ENCODE data around the gene WSCD1.

GRCh38 chr17:6140728-6141330, 70.7 kb downstream of the WSCD1 start:
- TF ChIP-seq, protein P1, sequence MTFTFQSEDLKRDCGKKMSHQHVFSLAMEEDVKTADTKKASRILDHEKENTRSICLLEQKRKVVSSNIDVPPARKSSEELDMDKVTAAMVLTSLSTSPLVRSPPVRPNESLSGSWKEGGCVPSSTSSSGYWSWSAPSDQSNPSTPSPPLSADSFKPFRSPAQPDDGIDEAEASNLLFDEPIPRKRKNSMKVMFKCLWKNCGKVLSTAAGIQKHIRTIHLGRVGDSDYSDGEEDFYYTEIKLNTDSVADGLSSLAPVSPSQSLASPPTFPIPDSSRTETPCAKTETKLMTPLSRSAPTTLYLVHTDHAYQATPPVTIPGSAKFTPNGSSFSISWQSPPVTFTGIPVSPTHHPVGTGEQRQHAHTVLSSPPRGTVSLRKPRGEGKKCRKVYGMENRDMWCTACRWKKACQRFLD (tag by site-specific recombination; IDR thresholded peaks at IDR 0.05): no peak
- TF ChIP-seq, protein P2, sequence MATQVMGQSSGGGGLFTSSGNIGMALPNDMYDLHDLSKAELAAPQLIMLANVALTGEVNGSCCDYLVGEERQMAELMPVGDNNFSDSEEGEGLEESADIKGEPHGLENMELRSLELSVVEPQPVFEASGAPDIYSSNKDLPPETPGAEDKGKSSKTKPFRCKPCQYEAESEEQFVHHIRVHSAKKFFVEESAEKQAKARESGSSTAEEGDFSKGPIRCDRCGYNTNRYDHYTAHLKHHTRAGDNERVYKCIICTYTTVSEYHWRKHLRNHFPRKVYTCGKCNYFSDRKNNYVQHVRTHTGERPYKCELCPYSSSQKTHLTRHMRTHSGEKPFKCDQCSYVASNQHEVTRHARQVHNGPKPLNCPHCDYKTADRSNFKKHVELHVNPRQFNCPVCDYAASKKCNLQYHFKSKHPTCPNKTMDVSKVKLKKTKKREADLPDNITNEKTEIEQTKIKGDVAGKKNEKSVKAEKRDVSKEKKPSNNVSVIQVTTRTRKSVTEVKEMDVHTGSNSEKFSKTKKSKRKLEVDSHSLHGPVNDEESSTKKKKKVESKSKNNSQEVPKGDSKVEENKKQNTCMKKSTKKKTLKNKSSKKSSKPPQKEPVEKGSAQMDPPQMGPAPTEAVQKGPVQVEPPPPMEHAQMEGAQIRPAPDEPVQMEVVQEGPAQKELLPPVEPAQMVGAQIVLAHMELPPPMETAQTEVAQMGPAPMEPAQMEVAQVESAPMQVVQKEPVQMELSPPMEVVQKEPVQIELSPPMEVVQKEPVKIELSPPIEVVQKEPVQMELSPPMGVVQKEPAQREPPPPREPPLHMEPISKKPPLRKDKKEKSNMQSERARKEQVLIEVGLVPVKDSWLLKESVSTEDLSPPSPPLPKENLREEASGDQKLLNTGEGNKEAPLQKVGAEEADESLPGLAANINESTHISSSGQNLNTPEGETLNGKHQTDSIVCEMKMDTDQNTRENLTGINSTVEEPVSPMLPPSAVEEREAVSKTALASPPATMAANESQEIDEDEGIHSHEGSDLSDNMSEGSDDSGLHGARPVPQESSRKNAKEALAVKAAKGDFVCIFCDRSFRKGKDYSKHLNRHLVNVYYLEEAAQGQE (tag by site-specific recombination; IDR thresholded peaks at IDR 0.05): no peak
- TF ChIP-seq, protein P3, sequence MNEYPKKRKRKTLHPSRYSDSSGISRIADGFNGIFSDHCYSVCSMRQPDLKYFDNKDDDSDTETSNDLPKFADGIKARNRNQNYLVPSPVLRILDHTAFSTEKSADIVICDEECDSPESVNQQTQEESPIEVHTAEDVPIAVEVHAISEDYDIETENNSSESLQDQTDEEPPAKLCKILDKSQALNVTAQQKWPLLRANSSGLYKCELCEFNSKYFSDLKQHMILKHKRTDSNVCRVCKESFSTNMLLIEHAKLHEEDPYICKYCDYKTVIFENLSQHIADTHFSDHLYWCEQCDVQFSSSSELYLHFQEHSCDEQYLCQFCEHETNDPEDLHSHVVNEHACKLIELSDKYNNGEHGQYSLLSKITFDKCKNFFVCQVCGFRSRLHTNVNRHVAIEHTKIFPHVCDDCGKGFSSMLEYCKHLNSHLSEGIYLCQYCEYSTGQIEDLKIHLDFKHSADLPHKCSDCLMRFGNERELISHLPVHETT (tag by site-specific recombination; IDR thresholded peaks at IDR 0.05): no peak
- TF ChIP-seq, protein P4, sequence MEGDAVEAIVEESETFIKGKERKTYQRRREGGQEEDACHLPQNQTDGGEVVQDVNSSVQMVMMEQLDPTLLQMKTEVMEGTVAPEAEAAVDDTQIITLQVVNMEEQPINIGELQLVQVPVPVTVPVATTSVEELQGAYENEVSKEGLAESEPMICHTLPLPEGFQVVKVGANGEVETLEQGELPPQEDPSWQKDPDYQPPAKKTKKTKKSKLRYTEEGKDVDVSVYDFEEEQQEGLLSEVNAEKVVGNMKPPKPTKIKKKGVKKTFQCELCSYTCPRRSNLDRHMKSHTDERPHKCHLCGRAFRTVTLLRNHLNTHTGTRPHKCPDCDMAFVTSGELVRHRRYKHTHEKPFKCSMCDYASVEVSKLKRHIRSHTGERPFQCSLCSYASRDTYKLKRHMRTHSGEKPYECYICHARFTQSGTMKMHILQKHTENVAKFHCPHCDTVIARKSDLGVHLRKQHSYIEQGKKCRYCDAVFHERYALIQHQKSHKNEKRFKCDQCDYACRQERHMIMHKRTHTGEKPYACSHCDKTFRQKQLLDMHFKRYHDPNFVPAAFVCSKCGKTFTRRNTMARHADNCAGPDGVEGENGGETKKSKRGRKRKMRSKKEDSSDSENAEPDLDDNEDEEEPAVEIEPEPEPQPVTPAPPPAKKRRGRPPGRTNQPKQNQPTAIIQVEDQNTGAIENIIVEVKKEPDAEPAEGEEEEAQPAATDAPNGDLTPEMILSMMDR (tag by site-specific recombination; IDR thresholded peaks at IDR 0.05): no peak
- TF ChIP-seq ZNF785 (tag by site-specific recombination; IDR thresholded peaks at IDR 0.05): no peak
- TF ChIP-seq, protein P5, sequence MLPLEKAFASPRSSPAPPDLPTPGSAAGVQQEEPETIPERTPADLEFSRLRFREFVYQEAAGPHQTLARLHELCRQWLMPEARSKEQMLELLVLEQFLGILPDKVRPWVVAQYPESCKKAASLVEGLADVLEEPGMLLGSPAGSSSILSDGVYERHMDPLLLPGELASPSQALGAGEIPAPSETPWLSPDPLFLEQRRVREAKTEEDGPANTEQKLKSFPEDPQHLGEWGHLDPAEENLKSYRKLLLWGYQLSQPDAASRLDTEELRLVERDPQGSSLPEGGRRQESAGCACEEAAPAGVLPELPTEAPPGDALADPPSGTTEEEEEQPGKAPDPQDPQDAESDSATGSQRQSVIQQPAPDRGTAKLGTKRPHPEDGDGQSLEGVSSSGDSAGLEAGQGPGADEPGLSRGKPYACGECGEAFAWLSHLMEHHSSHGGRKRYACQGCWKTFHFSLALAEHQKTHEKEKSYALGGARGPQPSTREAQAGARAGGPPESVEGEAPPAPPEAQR (tag by site-specific recombination; IDR thresholded peaks at IDR 0.05): no peak
- TF ChIP-seq ZNF121 (tag by site-specific recombination; IDR thresholded peaks at IDR 0.05): no peak
- TF ChIP-seq BCL11A (tag by site-specific recombination; IDR thresholded peaks at IDR 0.05; ENCODE audit: low read depth): no peak
- TF ChIP-seq ZNF138 (tag by site-specific recombination; IDR thresholded peaks at IDR 0.05; ENCODE audit: borderline replicate concordance): no peak

Measured in HEK293 (cell line).